ENCODE data around the gene ATAD3B. TPM values are rescaled to one million over a fixed set of nuclear protein-coding genes. Genes with fewer than 3 reads are reported as not detected.
"Not testable (repeated sequence)": the region's sequence is repeated elsewhere in the genome, so short reads cannot be mapped to it uniquely, and the experiment has no call there.

Gene ATAD3B
- total RNA-seq, 1 experiment from 2014 or later = 46.9 TPM

DNA sequence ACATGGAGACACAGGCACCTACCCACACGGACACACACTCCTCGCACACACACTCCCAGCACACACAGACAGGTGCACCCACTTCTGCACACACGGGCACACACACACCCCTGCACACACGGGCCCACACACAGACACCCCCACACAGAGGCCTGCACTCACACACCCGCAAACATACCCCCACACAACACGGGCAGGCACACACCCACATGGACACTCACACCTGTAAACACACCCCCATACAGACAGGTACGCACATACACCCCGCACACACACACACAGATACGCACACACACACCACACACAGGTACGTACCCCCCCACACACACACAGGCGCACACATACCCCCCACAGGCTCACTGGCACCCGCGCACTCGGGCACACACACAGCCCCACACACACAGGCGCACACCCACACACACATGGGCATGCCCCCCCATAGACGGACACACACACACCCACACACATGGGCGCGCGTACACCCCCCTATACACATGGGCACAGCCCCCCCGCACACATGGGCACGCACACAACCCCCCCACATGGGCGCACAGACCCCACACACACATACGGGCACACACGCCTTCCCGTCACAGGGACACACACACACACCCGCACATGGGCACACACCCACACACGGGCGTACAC lies 46.5 kb downstream of the ATAD3B start:
- no peaks in the 10 kb centered on the region for H3K9me3 Mint-ChIP-seq (ENCODE audit: unreplicated experiment)
- POLR2A ChIA-PET = no interaction called here
- H3K4me1 Mint-ChIP-seq (ENCODE audit: insufficient read depth, unreplicated experiment) = no peaks in the 10 kb centered on the region
- CTCF ChIA-PET = no interaction called here
- intact Hi-C loops (cut with micrococcal nuclease) = no loop called here
- DNase-seq (ENCODE audit: unreplicated experiment) = no peak
- H3K27me3 Mint-ChIP-seq (ENCODE audit: insufficient read depth, unreplicated experiment) = no peaks in the 10 kb centered on the region
- no peak overlapping the region for H3K27ac Mint-ChIP-seq (ENCODE audit: low read depth, unreplicated experiment)
- peaks cover 36% of the 10 kb centered on the region for H3K36me3 Mint-ChIP-seq (ENCODE audit: insufficient read depth, unreplicated experiment)
- TF ChIP-seq, protein P1, sequence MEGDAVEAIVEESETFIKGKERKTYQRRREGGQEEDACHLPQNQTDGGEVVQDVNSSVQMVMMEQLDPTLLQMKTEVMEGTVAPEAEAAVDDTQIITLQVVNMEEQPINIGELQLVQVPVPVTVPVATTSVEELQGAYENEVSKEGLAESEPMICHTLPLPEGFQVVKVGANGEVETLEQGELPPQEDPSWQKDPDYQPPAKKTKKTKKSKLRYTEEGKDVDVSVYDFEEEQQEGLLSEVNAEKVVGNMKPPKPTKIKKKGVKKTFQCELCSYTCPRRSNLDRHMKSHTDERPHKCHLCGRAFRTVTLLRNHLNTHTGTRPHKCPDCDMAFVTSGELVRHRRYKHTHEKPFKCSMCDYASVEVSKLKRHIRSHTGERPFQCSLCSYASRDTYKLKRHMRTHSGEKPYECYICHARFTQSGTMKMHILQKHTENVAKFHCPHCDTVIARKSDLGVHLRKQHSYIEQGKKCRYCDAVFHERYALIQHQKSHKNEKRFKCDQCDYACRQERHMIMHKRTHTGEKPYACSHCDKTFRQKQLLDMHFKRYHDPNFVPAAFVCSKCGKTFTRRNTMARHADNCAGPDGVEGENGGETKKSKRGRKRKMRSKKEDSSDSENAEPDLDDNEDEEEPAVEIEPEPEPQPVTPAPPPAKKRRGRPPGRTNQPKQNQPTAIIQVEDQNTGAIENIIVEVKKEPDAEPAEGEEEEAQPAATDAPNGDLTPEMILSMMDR (IDR thresholded peaks at IDR 0.05; ENCODE audit: unreplicated experiment) = no peak
- BruUV-seq (replicated peaks) = no TSS peak
- no peak overlapping the region for H3K4me3 Mint-ChIP-seq (ENCODE audit: unreplicated experiment)

DNA sequence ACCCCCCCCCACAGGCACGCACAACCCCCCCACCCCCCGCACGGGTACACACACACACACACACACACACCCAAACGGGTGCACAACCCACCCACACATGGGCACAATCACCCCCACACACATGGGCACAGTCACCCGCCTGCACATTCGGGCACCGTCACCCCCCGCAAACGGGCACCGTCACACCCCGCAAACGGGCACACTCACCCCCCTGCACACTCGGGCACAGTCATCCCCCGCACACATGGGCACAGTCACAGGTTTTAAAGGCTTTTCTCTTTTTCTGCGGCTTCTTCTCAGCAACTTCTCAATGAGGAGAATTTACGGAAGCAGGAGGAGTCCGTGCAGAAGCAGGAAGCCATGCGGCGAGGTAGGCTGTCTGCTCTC lies 47.0 kb downstream of the ATAD3B start:
- DNase-seq (ENCODE audit: unreplicated experiment); H3K4me1 Mint-ChIP-seq (ENCODE audit: insufficient read depth, unreplicated experiment); H3K4me3 Mint-ChIP-seq (ENCODE audit: unreplicated experiment); H3K27ac Mint-ChIP-seq (ENCODE audit: low read depth, unreplicated experiment); BruUV-seq (replicated peaks); CTCF ChIA-PET; intact Hi-C loops (cut with micrococcal nuclease); POLR2A ChIA-PET; H3K9me3 Mint-ChIP-seq (ENCODE audit: unreplicated experiment); H3K27me3 Mint-ChIP-seq (ENCODE audit: insufficient read depth, unreplicated experiment): not testable (repeated sequence)
- peaks cover 36% of the 10 kb centered on the region for H3K36me3 Mint-ChIP-seq (ENCODE audit: insufficient read depth, unreplicated experiment)

DNA sequence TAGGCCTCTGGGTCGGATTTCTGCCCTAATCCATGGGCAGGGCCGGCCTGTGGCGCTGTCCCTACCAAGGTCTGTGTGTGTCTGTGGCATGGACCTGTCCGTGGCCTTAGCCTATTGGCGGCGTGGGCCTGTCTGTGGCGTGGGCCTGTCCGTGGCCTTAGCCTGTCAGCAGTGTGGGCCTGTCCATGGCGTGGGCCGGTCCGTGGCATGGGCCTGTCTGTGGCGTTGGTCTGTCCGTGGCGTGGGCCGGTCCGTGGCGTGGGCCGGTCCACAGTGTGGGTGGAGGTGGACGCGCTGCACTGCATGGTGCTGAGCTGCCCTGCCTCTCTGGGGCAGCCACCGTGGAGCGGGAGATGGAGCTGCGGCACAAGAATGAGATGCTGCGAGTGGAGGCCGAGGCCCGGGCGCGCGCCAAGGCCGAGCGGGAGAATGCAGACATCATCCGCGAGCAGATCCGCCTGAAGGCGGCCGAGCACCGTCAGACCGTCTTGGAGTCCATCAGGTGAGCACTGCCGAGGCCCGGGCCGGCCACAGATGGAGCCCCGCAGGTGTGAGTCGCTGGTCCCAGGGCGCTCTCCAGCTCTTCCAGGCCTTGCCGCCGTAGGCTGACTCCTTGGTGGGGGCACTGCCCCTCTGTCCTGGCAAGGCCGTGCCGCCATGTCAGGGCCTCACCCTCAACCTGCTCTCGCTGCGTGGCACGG lies 48.4 kb downstream of the ATAD3B start:
- H3K4me1 Mint-ChIP-seq (ENCODE audit: insufficient read depth, unreplicated experiment); H3K27ac Mint-ChIP-seq (ENCODE audit: low read depth, unreplicated experiment); H3K9me3 Mint-ChIP-seq (ENCODE audit: unreplicated experiment); POLR2A ChIA-PET; intact Hi-C loops (cut with micrococcal nuclease); CTCF ChIA-PET; BruUV-seq (replicated peaks); DNase-seq (ENCODE audit: unreplicated experiment); H3K4me3 Mint-ChIP-seq (ENCODE audit: unreplicated experiment); H3K27me3 Mint-ChIP-seq (ENCODE audit: insufficient read depth, unreplicated experiment): not testable (repeated sequence)
- peaks cover 40% of the 10 kb centered on the region for H3K36me3 Mint-ChIP-seq (ENCODE audit: insufficient read depth, unreplicated experiment)

DNA sequence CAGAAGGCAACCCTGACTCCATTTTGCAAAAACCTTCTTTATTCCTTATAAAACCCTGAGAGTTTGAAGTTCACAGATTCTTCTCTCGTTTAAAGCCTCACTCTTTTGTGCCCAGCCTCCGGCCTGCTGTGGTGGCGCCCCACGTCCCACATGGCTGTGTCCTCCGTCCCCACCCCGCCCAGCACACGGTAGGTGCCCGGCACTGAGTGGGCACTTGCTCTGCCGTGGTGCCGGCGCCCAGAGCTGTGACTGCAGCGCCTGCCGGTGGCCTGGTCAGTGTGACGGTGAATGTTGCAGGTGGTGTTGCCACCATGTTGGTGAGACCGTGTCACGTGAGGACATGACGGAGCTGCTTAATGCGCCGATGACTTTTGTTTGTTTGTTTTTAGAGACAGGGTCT lies 49.8 kb downstream of the ATAD3B start:
- no TSS peak for BruUV-seq (replicated peaks)
- Mint-ChIP-seq H3K27ac (ENCODE audit: low read depth, unreplicated experiment) (no peak overlapping the region), H3K36me3 (ENCODE audit: insufficient read depth, unreplicated experiment) (peaks cover 48% of the 10 kb centered on the region), H3K9me3 (ENCODE audit: unreplicated experiment) (no peaks in the 10 kb centered on the region), H3K4me1 (ENCODE audit: insufficient read depth, unreplicated experiment) (no peaks in the 10 kb centered on the region), H3K4me3 (ENCODE audit: unreplicated experiment) (no peak overlapping the region), H3K27me3 (ENCODE audit: insufficient read depth, unreplicated experiment) (no peaks in the 10 kb centered on the region)
- no peak for DNase-seq (ENCODE audit: unreplicated experiment)
- TF ChIP-seq, protein P1 (IDR thresholded peaks at IDR 0.05; ENCODE audit: unreplicated experiment) = no peak
- ChIA-PET CTCF (interaction anchor here (0.5 kb wide), 1 partner anchor 16 kb away, joined by 3 read pairs; no protein-coding TSS in a partner anchor), POLR2A (interaction anchor here (0.7 to 1.2 kb wide), 3 partner anchors 10 to 174 kb away, joined by 3 to 4 read pairs (median 3); no protein-coding TSS in a partner anchor)
- intact Hi-C loops (cut with micrococcal nuclease) = no loop called here

DNA sequence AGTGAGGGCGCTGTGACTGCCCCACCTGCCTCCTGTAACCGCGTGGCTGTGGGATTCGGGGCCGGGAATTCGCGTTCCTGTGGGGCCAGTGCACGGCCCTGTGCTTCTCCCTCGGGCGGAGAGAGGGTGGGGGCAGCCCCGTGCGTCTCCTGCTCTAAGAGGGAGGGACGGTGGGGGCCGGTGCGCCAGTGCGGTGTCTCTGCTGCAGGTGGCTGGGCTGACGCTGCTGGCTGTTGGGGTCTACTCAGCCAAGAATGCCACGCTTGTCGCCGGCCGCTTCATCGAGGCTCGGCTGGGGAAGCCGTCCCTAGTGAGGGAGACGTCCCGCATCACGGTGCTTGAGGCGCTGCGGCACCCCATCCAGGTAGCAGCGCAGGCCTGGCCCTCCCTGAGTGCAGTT lies 51.0 kb downstream of the ATAD3B start:
- intact Hi-C loops (cut with micrococcal nuclease); BruUV-seq (replicated peaks); H3K4me3 Mint-ChIP-seq (ENCODE audit: unreplicated experiment); H3K4me1 Mint-ChIP-seq (ENCODE audit: insufficient read depth, unreplicated experiment); CTCF ChIA-PET; DNase-seq (ENCODE audit: unreplicated experiment); H3K27me3 Mint-ChIP-seq (ENCODE audit: insufficient read depth, unreplicated experiment); H3K27ac Mint-ChIP-seq (ENCODE audit: low read depth, unreplicated experiment); H3K9me3 Mint-ChIP-seq (ENCODE audit: unreplicated experiment): not testable (repeated sequence)
- POLR2A ChIA-PET = interaction anchor here (1.2 kb wide), 1 partner anchor 17 kb away, joined by 4 read pairs; no protein-coding TSS in a partner anchor
- H3K36me3 Mint-ChIP-seq (ENCODE audit: insufficient read depth, unreplicated experiment) = peaks cover 47% of the 10 kb centered on the region

DNA sequence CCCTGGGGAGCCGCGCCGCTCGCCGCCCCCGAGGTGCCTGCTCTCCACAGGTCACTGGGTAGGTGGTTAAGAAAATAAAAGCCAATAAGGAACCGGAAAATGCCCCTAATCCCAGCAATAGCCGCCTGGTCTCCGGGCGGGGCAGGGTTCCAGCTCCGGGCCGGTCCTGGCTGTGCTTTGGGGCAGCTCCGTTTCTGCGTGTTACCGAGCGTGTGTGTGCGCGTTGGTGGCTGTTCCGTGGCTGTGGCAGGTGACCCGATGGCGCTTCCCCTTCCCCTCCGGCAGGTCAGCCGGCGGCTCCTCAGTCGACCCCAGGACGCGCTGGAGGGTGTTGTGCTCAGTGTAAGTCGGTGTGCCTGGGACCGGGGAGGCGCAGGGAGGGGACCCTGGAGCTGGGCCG lies 51.7 kb downstream of the ATAD3B start:
- POLR2A ChIA-PET; H3K27me3 Mint-ChIP-seq (ENCODE audit: insufficient read depth, unreplicated experiment); CTCF ChIA-PET; H3K27ac Mint-ChIP-seq (ENCODE audit: low read depth, unreplicated experiment); H3K4me3 Mint-ChIP-seq (ENCODE audit: unreplicated experiment); H3K4me1 Mint-ChIP-seq (ENCODE audit: insufficient read depth, unreplicated experiment); intact Hi-C loops (cut with micrococcal nuclease); BruUV-seq (replicated peaks); DNase-seq (ENCODE audit: unreplicated experiment); H3K9me3 Mint-ChIP-seq (ENCODE audit: unreplicated experiment): not testable (repeated sequence)
- H3K36me3 Mint-ChIP-seq (ENCODE audit: insufficient read depth, unreplicated experiment) = peaks cover 52% of the 10 kb centered on the region

DNA sequence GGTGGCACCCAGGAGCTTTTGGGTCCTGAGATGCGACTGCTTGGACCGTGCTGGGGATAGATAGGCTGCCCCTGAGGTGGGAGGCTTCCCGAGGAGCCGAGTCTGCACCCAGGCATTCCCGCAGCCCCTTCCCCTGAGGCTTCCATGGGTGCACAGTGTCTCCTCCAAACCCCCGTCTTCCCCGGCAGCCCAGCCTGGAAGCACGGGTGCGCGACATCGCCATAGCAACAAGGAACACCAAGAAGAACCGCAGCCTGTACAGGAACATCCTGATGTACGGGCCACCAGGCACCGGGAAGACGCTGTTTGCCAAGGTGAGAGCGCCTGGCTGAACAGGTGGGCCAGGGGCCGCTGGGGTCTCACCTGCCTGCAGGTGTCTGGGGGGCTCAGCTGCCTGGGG lies 52.1 kb downstream of the ATAD3B start:
- intact Hi-C loops (cut with micrococcal nuclease); H3K4me1 Mint-ChIP-seq (ENCODE audit: insufficient read depth, unreplicated experiment); POLR2A ChIA-PET; H3K27ac Mint-ChIP-seq (ENCODE audit: low read depth, unreplicated experiment); H3K27me3 Mint-ChIP-seq (ENCODE audit: insufficient read depth, unreplicated experiment); H3K4me3 Mint-ChIP-seq (ENCODE audit: unreplicated experiment); BruUV-seq (replicated peaks); H3K9me3 Mint-ChIP-seq (ENCODE audit: unreplicated experiment); DNase-seq (ENCODE audit: unreplicated experiment): not testable (repeated sequence)
- CTCF ChIA-PET = interaction anchor here (0.5 kb wide), 1 partner anchor 31 kb away, joined by 4 read pairs; no protein-coding TSS in a partner anchor
- peaks cover 52% of the 10 kb centered on the region for H3K36me3 Mint-ChIP-seq (ENCODE audit: insufficient read depth, unreplicated experiment)

Data from MCF 10A (cell line).